Astrocyte (in vitro differentiated cells and primary cell): ENCODE data around the gene VPS37B.

Experiments
- EZH2 ChIP-seq: IDR thresholded peaks from 2 replicates; pipeline ENCODE4 v1.6.1; 2012; ENCODE audit warnings: mild to moderate bottlenecking, low read length, inconsistent platforms; ENCODE audit not compliant: insufficient read depth
- TF ChIP-seq, protein P1 (sequence below): IDR thresholded peaks from 2 replicates; pipeline ENCODE4 v1.5.1; 2011; ENCODE audit warnings: low read depth, mild to moderate bottlenecking, inconsistent platforms, low read length, moderate library complexity; ENCODE audit not compliant: insufficient read depth

DNA sequence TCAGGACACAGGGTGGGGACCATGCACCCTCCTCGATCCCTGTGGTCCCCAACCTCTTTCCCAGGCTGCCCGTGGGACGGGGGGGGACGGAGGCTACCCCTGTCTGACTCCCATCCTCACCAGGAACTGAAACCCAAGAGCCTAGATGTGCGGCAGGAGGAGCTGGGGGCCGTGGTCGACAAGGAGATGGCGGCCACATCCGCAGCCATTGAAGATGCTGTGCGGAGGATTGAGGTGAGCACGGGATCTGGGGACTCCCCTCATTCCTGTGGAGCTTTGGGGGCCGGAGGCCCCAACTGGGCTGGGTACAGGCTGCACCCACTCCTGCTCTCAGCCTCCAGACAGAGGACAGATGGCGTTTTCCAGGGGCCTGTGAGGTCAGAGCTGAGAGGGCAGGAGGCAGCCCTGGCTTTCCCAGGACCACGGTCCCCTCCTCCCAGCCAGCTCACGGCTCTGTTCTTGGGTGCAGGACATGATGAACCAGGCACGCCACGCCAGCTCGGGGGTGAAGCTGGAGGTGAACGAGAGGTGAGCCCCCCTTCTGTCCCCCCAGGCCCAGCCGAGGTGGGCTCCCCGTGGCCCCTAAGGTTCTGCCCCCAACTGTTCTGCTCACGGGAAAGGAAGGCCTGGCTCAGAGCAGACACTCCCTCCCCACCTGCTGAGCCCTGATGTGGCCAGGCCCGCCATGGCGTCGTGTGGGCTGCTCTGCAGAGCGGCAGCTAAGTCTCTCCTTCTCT is 36.5 kb downstream of the VPS37B start:
- TF ChIP-seq, protein P1, sequence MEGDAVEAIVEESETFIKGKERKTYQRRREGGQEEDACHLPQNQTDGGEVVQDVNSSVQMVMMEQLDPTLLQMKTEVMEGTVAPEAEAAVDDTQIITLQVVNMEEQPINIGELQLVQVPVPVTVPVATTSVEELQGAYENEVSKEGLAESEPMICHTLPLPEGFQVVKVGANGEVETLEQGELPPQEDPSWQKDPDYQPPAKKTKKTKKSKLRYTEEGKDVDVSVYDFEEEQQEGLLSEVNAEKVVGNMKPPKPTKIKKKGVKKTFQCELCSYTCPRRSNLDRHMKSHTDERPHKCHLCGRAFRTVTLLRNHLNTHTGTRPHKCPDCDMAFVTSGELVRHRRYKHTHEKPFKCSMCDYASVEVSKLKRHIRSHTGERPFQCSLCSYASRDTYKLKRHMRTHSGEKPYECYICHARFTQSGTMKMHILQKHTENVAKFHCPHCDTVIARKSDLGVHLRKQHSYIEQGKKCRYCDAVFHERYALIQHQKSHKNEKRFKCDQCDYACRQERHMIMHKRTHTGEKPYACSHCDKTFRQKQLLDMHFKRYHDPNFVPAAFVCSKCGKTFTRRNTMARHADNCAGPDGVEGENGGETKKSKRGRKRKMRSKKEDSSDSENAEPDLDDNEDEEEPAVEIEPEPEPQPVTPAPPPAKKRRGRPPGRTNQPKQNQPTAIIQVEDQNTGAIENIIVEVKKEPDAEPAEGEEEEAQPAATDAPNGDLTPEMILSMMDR: no peak
- TF ChIP-seq EZH2: no peak
